HCT116 (cell line): ENCODE results near the gene SLC11A1. TPM values are rescaled to one million over a fixed set of nuclear protein-coding genes. Genes with fewer than 3 reads are reported as not detected.

ENCODE experiments used
- ATAC-seq: fragments of 200-7000 bp; cut with Tn5 transposase; 2 replicates; pipeline ENCODE4 v1.9.1; 2020; ENCODE audit warnings: mild to moderate bottlenecking, moderate library complexity
- BruUV-seq: library from RNA; stranded (reverse); fragments of 400-500 nt; replicated peaks from 2 replicates; lab custom pipeline; 2021; lab: Mats Ljungman, UMichigan
- CTCF ChIA-PET: fragments of 300-600 bp; sonication (Branson Sonifier 250); formaldehyde crosslinking; loops from one replicate; lab custom pipeline; 2021; ENCODE audit warnings: antibody characterized with exemption; lab: Charles Lee
- POLR2A ChIA-PET: fragments of 300-600, 350-600 bp; sonication (Branson Sonifier 250); formaldehyde crosslinking; loops from one replicate; lab custom pipeline; 2021; ENCODE audit warnings: antibody characterized with exemption; lab: Charles Lee
- RAD21 ChIA-PET, 2 experiments: fragments of 300-600 bp; sonication (Branson Sonifier 250); formaldehyde crosslinking; loops; one replicate each; lab custom pipeline; 2023; ENCODE audit warnings: low total read pairs in 2 of 2; ENCODE audit not compliant: uncharacterized antibody in 2 of 2, unreplicated experiment in 2 of 2, low non-redundant PET in 1 of 2; lab: Charles Lee
- DNase-seq: peaks from one replicate; pipeline ENCODE4 v3.0.0-alpha.2; 2010; ENCODE audit warnings: low read depth, low spot score
- H2AFZ ChIP-seq: fragments of 200-600 bp; shearing (Covaris generic), sonication (generic); 2 replicates; pipeline ENCODE4 v1.6.1; 2017; ENCODE audit warnings: low read depth, mixed run types, mixed read lengths, antibody characterized with exemption, low read length; ENCODE audit not compliant: poor library complexity, severe bottlenecking
- H3K27ac ChIP-seq: 2 replicates; pipeline ENCODE4 v1.5.1; 2012; ENCODE audit warnings: low read depth, low read length
- H3K27me3 ChIP-seq: fragments of 200-600 bp; sonication (generic); 2 replicates; pipeline ENCODE4 v1.6.1; 2016; ENCODE audit warnings: mixed run types, low read length, mixed read lengths; ENCODE audit not compliant: insufficient read depth
- H3K36me3 ChIP-seq, 2 experiments: fragments of 200-500 bp in 1 of 2; fragments of 200-600 bp in 1 of 2; sonication (Bioruptor generic) in 1 of 2; sonication (generic) in 1 of 2; 2 replicates each; pipeline versions ENCODE4 v1.5.1 to v1.6.1; 2014 to 2016; ENCODE audit warnings: low read length in 2 of 2, inconsistent platforms in 1 of 2, mixed read lengths in 1 of 2, mixed run types in 1 of 2; ENCODE audit not compliant: insufficient read depth in 2 of 2, control insufficient read depth in 1 of 2
- H3K4me1 ChIP-seq, 2 experiments: fragments of 200-600 bp in 1 of 2; sonication (generic) in 1 of 2; 2 replicates each; pipeline versions ENCODE4 v1.5.1 to v1.6.1; 2012 to 2017; ENCODE audit warnings: low read length in 2 of 2, inconsistent platforms in 1 of 2, mild to moderate bottlenecking in 1 of 2, mixed read lengths in 1 of 2, mixed run types in 1 of 2, moderate library complexity in 1 of 2; ENCODE audit not compliant: insufficient read depth in 2 of 2, control insufficient read depth in 1 of 2
- H3K4me2 ChIP-seq: fragments of 200-600 bp; sonication (generic); 2 replicates; pipeline ENCODE4 v1.6.1; 2017; ENCODE audit warnings: mixed run types, low read length, mixed read lengths
- H3K4me3 ChIP-seq, 2 experiments: fragments of 200-600 bp in 1 of 2; sonication (generic) in 1 of 2; replicated peaks in 1 of 2; 2 replicates each; pipeline ENCODE4 v1.5.1; 2011 to 2016; ENCODE audit warnings: low read length in 2 of 2, control low read depth in 1 of 2, low read depth in 1 of 2, mild to moderate bottlenecking in 1 of 2, mixed read lengths in 1 of 2, mixed run types in 1 of 2
- H3K79me2 ChIP-seq: fragments of 200-600 bp; sonication (generic); 2 replicates; pipeline ENCODE4 v1.6.1; 2017; ENCODE audit warnings: mild to moderate bottlenecking, mixed run types, low read length, moderate library complexity, mixed read lengths; ENCODE audit not compliant: insufficient read depth
- H3K9ac ChIP-seq: fragments of 200-600 bp; sonication (generic); 2 replicates; pipeline ENCODE4 v1.6.1; 2016; ENCODE audit warnings: low read length, mixed read lengths
- H3K9me2 ChIP-seq: fragments of 200-600 bp; sonication (generic), shearing (Covaris generic); 2 replicates; pipeline ENCODE4 v1.6.1; 2017; ENCODE audit warnings: mixed run types, mild to moderate bottlenecking, moderate library complexity; ENCODE audit not compliant: insufficient read depth
- H3K9me3 ChIP-seq, 2 experiments: fragments of 200-500 bp in 1 of 2; fragments of 200-600 bp in 1 of 2; sonication (Bioruptor generic) in 1 of 2; sonication (generic) in 1 of 2; 2 replicates each; pipeline ENCODE4 v1.6.1; 2014 to 2017; ENCODE audit warnings: low read length in 2 of 2, mixed read lengths in 2 of 2, inconsistent platforms in 1 of 2, low read depth in 1 of 2, mild to moderate bottlenecking in 1 of 2, mixed run types in 1 of 2, moderate library complexity in 1 of 2; ENCODE audit not compliant: control insufficient read depth in 1 of 2, insufficient read depth in 1 of 2
- H4K20me1 ChIP-seq: fragments of 200-600 bp; sonication (generic), shearing (Covaris generic); 2 replicates; pipeline ENCODE4 v1.6.1; 2017; ENCODE audit warnings: mixed run types, mild to moderate bottlenecking, moderate library complexity; ENCODE audit not compliant: insufficient read depth
- CBX3 ChIP-seq: IDR thresholded peaks from 2 replicates; pipeline ENCODE4 v1.6.1; 2012; ENCODE audit warnings: low read depth
- CEBPB ChIP-seq: IDR thresholded peaks from 2 replicates; pipeline ENCODE4 v1.6.1; 2012; ENCODE audit warnings: low read depth
- EGR1 ChIP-seq: IDR thresholded peaks from 2 replicates; pipeline ENCODE4 v1.6.1; 2012; ENCODE audit warnings: low read depth
- EZH2 ChIP-seq: fragments of 200-600 bp; sonication (generic); IDR thresholded peaks from 2 replicates; pipeline ENCODE4 v1.6.1; 2017; ENCODE audit warnings: antibody characterized with exemption, mixed run types
- FOSL1 ChIP-seq: IDR thresholded peaks from 2 replicates; pipeline ENCODE4 v1.6.1; 2012; ENCODE audit warnings: low read depth
- POLR2A ChIP-seq: IDR thresholded peaks from 2 replicates; pipeline ENCODE4 v1.7.0; 2011; ENCODE audit warnings: borderline replicate concordance; ENCODE audit not compliant: insufficient read depth, insufficient read length; ENCODE audit errors: extremely low read depth
- RAD21 ChIP-seq: IDR thresholded peaks from 2 replicates; pipeline ENCODE4 v1.6.1; 2012; ENCODE audit warnings: low read depth, mild to moderate bottlenecking
- SIN3A ChIP-seq: IDR thresholded peaks from 2 replicates; pipeline ENCODE4 v1.6.1; 2012; ENCODE audit warnings: low read depth
- SP1 ChIP-seq: IDR thresholded peaks from 2 replicates; pipeline ENCODE4 v1.6.1; 2012; ENCODE audit warnings: low read depth
- TCF7L2 ChIP-seq: IDR thresholded peaks from 2 replicates; pipeline ENCODE4 v1.7.0; 2011; ENCODE audit warnings: borderline replicate concordance, inconsistent platforms; ENCODE audit not compliant: insufficient read depth, insufficient read length; ENCODE audit errors: extremely low read depth
- YY1 ChIP-seq: IDR thresholded peaks from 2 replicates; pipeline ENCODE4 v1.6.1; 2011; ENCODE audit warnings: low read length, low read depth, moderate library complexity, mild to moderate bottlenecking; ENCODE audit not compliant: insufficient replicate concordance; ENCODE audit errors: extremely low read depth
- intact Hi-C: fragments of 100-400 bp; cut with micrococcal nuclease; formaldehyde crosslinking; loops from 2 replicates; pipeline ENCODE4 v1.10.0; 2022
- total RNA-seq: library from RNA; stranded (reverse); gene quantifications from one replicate; pipeline ENCODE4 v1.2.1, GENCODE V29; 2021; ENCODE audit not compliant: unreplicated experiment
- TF ChIP-seq, protein P1 (sequence below): IDR thresholded peaks from 2 replicates; pipeline ENCODE4 v1.6.1; 2012
- TF ChIP-seq, protein P2 (sequence below), 3 experiments: fragments of 200-600 bp in 1 of 3; sonication (generic) in 1 of 3; IDR thresholded peaks in 2 of 3; conservative IDR thresholded peaks in 1 of 3; 2 replicates each; pipeline ENCODE4 v1.5.1; 2012 to 2017; ENCODE audit warnings: low read depth in 2 of 3, low read length in 2 of 3, antibody characterized with exemption in 1 of 3, borderline replicate concordance in 1 of 3, control low read depth in 1 of 3, mild to moderate bottlenecking in 1 of 3, mixed read lengths in 1 of 3, mixed run types in 1 of 3, moderate library complexity in 1 of 3; ENCODE audit not compliant: insufficient read depth in 1 of 3
- TF ChIP-seq, protein P3 (sequence below): IDR thresholded peaks from 2 replicates; pipeline ENCODE4 v1.6.1; 2012; ENCODE audit warnings: low read depth

SLC11A1 gene
- total RNA-seq, 1 experiment from 2014 or later = 0.42 TPM

DNA sequence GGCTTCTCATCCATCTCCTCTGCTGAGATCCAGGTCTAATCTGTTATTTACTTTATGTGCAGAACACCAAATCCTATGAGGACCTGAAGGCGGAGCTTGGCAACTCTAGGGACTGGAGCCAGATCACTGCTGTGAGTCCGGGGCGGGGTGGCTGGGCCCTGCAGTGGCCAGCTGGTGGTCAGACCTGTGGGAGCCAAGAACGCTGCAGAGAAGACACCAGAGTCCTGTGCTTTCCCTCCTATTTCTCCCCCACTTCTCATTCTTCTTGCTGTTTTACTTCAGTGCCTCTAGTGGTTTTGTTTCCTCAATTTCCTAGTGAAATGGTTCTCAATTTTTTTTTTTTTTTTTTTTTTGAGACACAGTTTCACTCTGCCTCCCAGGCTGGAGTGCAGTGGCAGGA is 56.5 kb downstream of the SLC11A1 start:
- CTCF ChIA-PET = no interaction called here
- BruUV-seq = no TSS peak
- ATAC-seq (no peak), DNase-seq (no peak)
- Histone ChIP-seq H3K9me2 (no peaks in the 10 kb centered on the region), H2AFZ (no peak overlapping the region), H3K36me3 (no peaks in the 10 kb centered on the region), H3K4me2 (no peak overlapping the region), H4K20me1 (no peaks in the 10 kb centered on the region), H3K79me2 (no peaks in the 10 kb centered on the region), H3K27ac (no peak overlapping the region), H3K4me1 (no peaks in the 10 kb centered on the region), H3K27me3 (no peaks in the 10 kb centered on the region), H3K4me3 (no peak overlapping the region), H3K9me3 (no peaks in the 10 kb centered on the region), H3K9ac (no peak overlapping the region)
- intact Hi-C loops = no loop called here
- TF ChIP-seq, protein P1, sequence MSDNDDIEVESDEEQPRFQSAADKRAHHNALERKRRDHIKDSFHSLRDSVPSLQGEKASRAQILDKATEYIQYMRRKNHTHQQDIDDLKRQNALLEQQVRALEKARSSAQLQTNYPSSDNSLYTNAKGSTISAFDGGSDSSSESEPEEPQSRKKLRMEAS = no peak
- TF ChIP-seq FOSL1 = no peak
- TF ChIP-seq TCF7L2 = no peak
- TF ChIP-seq SIN3A = no peak
- POLR2A ChIA-PET = no interaction called here
- RAD21 ChIA-PET = no interaction called here

DNA sequence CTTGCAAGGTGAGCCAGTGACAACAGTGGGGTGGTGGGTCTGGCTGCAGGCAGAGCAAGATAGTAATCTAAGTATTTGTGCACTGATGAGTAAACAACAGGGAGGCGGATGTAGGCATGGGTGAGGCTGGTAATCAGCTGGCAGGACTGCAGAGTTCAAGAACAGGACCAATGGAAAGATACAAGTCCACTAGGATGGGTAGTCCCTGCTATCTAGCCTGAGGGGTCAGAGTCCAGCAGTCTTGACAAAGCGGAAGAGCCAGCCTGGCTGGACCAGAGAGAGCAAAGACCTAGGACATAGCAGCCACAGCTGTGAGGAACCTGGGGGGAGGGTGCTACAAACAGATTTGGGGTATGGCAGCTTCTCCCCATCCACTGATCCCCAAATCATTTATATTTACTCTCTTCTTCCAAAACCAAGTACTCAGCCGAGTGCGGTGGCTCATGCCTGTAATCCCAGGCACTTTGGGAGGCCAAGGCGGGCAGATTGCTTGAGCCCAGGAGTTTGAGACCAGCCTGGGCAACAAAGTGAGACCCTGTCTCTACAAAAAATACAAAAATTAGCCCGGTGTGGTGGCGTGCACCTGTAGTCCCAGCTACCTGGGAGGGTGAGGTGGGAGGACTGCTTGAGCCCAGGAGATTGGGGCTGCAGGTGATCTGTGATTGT is 62.8 kb downstream of the SLC11A1 start:
- no peak overlapping the region for H3K4me2 ChIP-seq
- no peaks in the 10 kb centered on the region for H4K20me1 ChIP-seq
- RAD21 ChIA-PET = no interaction called here
- H3K27ac ChIP-seq = no peak overlapping the region
- no peaks in the 10 kb centered on the region for H3K79me2 ChIP-seq
- no peaks in the 10 kb centered on the region for H3K9me3 ChIP-seq
- intact Hi-C loops = no loop called here
- H3K4me3 ChIP-seq = no peak overlapping the region
- H3K36me3 ChIP-seq = no peaks in the 10 kb centered on the region
- no peaks in the 10 kb centered on the region for H3K27me3 ChIP-seq
- no peak overlapping the region for H3K9ac ChIP-seq
- CTCF ChIA-PET = interaction anchor here (1.0 kb wide), 1 partner anchor 22 kb away, joined by 3 read pairs; no protein-coding TSS in a partner anchor
- TF ChIP-seq YY1 (no peak), CBX3 (no peak), EGR1 (no peak), SP1 (no peak), TCF7L2 (no peak), EZH2 (no peak), CEBPB (no peak), FOSL1 (no peak), RAD21 (no peak), POLR2A (no peak)
- TF ChIP-seq, protein P2, sequence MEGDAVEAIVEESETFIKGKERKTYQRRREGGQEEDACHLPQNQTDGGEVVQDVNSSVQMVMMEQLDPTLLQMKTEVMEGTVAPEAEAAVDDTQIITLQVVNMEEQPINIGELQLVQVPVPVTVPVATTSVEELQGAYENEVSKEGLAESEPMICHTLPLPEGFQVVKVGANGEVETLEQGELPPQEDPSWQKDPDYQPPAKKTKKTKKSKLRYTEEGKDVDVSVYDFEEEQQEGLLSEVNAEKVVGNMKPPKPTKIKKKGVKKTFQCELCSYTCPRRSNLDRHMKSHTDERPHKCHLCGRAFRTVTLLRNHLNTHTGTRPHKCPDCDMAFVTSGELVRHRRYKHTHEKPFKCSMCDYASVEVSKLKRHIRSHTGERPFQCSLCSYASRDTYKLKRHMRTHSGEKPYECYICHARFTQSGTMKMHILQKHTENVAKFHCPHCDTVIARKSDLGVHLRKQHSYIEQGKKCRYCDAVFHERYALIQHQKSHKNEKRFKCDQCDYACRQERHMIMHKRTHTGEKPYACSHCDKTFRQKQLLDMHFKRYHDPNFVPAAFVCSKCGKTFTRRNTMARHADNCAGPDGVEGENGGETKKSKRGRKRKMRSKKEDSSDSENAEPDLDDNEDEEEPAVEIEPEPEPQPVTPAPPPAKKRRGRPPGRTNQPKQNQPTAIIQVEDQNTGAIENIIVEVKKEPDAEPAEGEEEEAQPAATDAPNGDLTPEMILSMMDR (IDR thresholded peaks at IDR 0.05 in 2 of 3, conservative IDR thresholded peaks at IDR 0.05 in 1 of 3; ENCODE audit: borderline replicate concordance in 1 of 3, insufficient read depth in 1 of 3, low read depth in 2 of 3, low read length in 2 of 3) = no peak
- TF ChIP-seq, protein P3, sequence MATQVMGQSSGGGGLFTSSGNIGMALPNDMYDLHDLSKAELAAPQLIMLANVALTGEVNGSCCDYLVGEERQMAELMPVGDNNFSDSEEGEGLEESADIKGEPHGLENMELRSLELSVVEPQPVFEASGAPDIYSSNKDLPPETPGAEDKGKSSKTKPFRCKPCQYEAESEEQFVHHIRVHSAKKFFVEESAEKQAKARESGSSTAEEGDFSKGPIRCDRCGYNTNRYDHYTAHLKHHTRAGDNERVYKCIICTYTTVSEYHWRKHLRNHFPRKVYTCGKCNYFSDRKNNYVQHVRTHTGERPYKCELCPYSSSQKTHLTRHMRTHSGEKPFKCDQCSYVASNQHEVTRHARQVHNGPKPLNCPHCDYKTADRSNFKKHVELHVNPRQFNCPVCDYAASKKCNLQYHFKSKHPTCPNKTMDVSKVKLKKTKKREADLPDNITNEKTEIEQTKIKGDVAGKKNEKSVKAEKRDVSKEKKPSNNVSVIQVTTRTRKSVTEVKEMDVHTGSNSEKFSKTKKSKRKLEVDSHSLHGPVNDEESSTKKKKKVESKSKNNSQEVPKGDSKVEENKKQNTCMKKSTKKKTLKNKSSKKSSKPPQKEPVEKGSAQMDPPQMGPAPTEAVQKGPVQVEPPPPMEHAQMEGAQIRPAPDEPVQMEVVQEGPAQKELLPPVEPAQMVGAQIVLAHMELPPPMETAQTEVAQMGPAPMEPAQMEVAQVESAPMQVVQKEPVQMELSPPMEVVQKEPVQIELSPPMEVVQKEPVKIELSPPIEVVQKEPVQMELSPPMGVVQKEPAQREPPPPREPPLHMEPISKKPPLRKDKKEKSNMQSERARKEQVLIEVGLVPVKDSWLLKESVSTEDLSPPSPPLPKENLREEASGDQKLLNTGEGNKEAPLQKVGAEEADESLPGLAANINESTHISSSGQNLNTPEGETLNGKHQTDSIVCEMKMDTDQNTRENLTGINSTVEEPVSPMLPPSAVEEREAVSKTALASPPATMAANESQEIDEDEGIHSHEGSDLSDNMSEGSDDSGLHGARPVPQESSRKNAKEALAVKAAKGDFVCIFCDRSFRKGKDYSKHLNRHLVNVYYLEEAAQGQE = no peak
- TF ChIP-seq, protein P1 = no peak
- DNase-seq (no peak), ATAC-seq (no peak)
- H3K9me2 ChIP-seq = no peaks in the 10 kb centered on the region
- H3K4me1 ChIP-seq = peaks cover 15% of the 10 kb centered on the region in 2 experiments
- POLR2A ChIA-PET = no interaction called here
- no TSS peak for BruUV-seq
- H2AFZ ChIP-seq = no peak overlapping the region
